ENCODE results near the gene BABAM2. TPM values are rescaled to one million over a fixed set of nuclear protein-coding genes. Genes with fewer than 3 reads are reported as not detected.

BABAM2 gene
- total RNA-seq, 4 donors from 2014 or later: 33.3 to 48.9 (median 37.9) TPM

GRCh38 chr2:27847333-27847732 lies 43.2 kb upstream of the BABAM2 start:
- Histone ChIP-seq H3K4me3 (no peak overlapping the region), H3K36me3 (no peaks in the 10 kb centered on the region), H3K27ac (no peak overlapping the region), H3K27me3 (no peaks in the 10 kb centered on the region), H3K9me3 (no peaks in the 10 kb centered on the region), H3K4me1 (no peaks in the 10 kb centered on the region)
- no peak for DNase-seq
- no peak for TF ChIP-seq EP300 (IDR thresholded peaks at IDR 0.05; ENCODE audit: low read depth)
- no peak for TF ChIP-seq CTCF (IDR thresholded peaks at IDR 0.05)
- no peak for TF ChIP-seq POLR2A (IDR thresholded peaks at IDR 0.05)
- TF ChIP-seq POLR2AphosphoS5 (IDR thresholded peaks at IDR 0.05): no peak
- intact Hi-C loops (cut with DNase I; ENCODE audit: low total_unique reads): no loop called here
- WGBS, 2 donors (ENCODE audit: low coverage in 1 of 2): 90 to 100% methylated on average over 2 of the region's 2 CpGs
- in situ Hi-C loops (cut with MboI; ENCODE audit: low pct_ligation_motif_present in 1 of 4, low pct_unique_long_range_greater_than_20kb in 1 of 4, low sequenced_read_pairs in 3 of 4): no loop called here

GRCh38 chr2:27849558-27850205 lies 40.8 kb upstream of the BABAM2 start:
- TF ChIP-seq POLR2A (IDR thresholded peaks at IDR 0.05) (no peak), POLR2AphosphoS5 (IDR thresholded peaks at IDR 0.05) (no peak), EP300 (IDR thresholded peaks at IDR 0.05; ENCODE audit: low read depth) (no peak)
- no peak overlapping the region for H3K4me3 ChIP-seq
- peaks cover 0 to 9% (median 7%) of the 10 kb centered on the region in 4 donors for H3K4me1 ChIP-seq
- in situ Hi-C loops (cut with MboI; ENCODE audit: low pct_ligation_motif_present in 1 of 4, low pct_unique_long_range_greater_than_20kb in 1 of 4, low sequenced_read_pairs in 3 of 4): no loop called here
- no peaks in the 10 kb centered on the region for H3K27me3 ChIP-seq
- 82 to 100% methylated on average over 3 of the region's 3 CpGs for WGBS, 2 donors (ENCODE audit: low coverage in 1 of 2)
- intact Hi-C loops (cut with DNase I; ENCODE audit: low total_unique reads): no loop called here
- no peak overlapping the region for H3K27ac ChIP-seq
- DNase-seq: no peak
- no peaks in the 10 kb centered on the region for H3K36me3 ChIP-seq
- H3K9me3 ChIP-seq: no peaks in the 10 kb centered on the region

DNA sequence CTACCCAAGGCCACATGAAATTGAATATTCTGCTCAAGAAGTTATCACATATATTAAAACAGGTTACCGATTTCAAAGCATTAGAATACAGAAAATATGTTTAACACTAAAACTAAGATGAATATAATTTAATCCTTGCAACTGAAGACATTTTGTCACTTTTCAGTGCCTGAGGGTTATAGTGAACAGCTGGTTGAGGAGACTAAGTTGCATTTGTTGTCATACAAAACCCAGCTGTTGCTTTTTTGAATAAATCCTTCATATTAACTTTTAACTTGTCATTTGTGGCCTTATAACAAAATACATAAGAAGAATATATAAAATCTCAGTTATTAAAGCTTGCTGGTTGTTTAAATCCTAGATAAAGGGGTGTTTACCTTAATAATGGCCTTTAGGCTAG lies 37.8 kb upstream of the BABAM2 start:
- Histone ChIP-seq H3K9me3 (no peaks in the 10 kb centered on the region), H3K4me3 (no peak overlapping the region), H3K4me1 (peaks cover 0 to 9% (median 7%) of the 10 kb centered on the region in 4 donors), H3K27me3 (no peaks in the 10 kb centered on the region), H3K36me3 (no peaks in the 10 kb centered on the region), H3K27ac (no peak overlapping the region)
- 97 to 100% methylated on average over 1 of the region's 1 CpG for WGBS, 2 donors (ENCODE audit: low coverage in 1 of 2)
- no peak for DNase-seq
- TF ChIP-seq POLR2AphosphoS5 (IDR thresholded peaks at IDR 0.05) (no peak), POLR2A (IDR thresholded peaks at IDR 0.05) (no peak), EP300 (IDR thresholded peaks at IDR 0.05; ENCODE audit: low read depth) (no peak), CTCF (IDR thresholded peaks at IDR 0.05) (no peak)
- intact Hi-C loops (cut with DNase I; ENCODE audit: low total_unique reads) (no loop called here), in situ Hi-C loops (cut with MboI; ENCODE audit: low pct_ligation_motif_present in 1 of 4, low pct_unique_long_range_greater_than_20kb in 1 of 4, low sequenced_read_pairs in 3 of 4) (no loop called here)

DNA sequence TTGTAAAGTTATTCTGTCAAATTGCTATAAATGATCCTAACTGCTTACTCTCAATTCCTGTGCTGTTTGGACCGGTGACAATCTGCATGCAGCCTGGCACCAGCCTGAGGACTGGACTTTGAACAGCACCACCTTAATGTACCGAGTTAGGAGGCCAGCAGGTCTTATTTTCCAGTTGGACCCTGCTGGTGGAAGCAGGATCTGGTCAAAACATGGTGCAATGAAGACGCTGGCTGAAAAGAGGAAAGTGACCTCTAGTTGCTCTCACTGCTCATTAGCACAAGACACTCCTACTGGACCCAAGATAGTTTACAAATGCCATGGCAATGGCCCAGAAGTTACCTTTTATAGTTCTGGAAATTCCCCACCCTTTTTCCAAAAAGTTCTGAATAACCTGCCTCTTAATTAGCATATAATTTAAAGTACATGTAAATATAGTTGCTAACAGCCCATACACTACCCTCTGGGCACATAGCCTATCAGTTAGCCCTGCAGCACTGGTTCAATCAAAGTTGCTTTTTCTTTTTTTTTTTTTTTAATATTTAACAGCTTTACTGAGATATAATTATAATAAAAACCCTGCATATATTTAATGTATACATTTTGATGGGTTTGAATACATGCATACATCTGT lies 36.2 kb upstream of the BABAM2 start:
- TF ChIP-seq POLR2AphosphoS5 (IDR thresholded peaks at IDR 0.05) (no peak), CTCF (IDR thresholded peaks at IDR 0.05) (peak in 2 of 5 experiments; percentile 16 to 20), POLR2A (IDR thresholded peaks at IDR 0.05) (no peak)
- peak; percentile 17 for DNase-seq
- intact Hi-C loops (cut with DNase I; ENCODE audit: low total_unique reads) (no loop called here), in situ Hi-C loops (cut with MboI; ENCODE audit: low pct_ligation_motif_present in 1 of 4, low pct_unique_long_range_greater_than_20kb in 1 of 4, low sequenced_read_pairs in 3 of 4) (no loop called here)
- Histone ChIP-seq H3K27ac (no peak overlapping the region), H3K27me3 (no peaks in the 10 kb centered on the region), H3K4me1 (peaks cover 0 to 9% (median 7%) of the 10 kb centered on the region in 4 donors), H3K4me3 (no peak overlapping the region), H3K9me3 (no peaks in the 10 kb centered on the region), H3K36me3 (no peaks in the 10 kb centered on the region)
- 51% methylated on average over 3 of the region's 3 CpGs; no CpG with 5 or more reads in 1 of the 2 donors for WGBS, 2 donors (ENCODE audit: low coverage in 1 of 2)

Data from transverse colon (tissue), 4 donors.